HEK293 (cell line): Measurements from ENCODE around the gene CLASP1.

Experiments
- KLF1 ChIP-seq: fragments of 450-650 bp; formaldehyde crosslinking; IDR thresholded peaks from 2 replicates; pipeline ENCODE4 v1.5.1; 2016; ENCODE audit warnings: missing biosample characterization, missing genetic modification characterization
- KLF10 ChIP-seq: fragments of 450-650 bp; IDR thresholded peaks from 2 replicates; pipeline ENCODE4 v1.5.1; 2018; ENCODE audit warnings: missing biosample characterization, mild to moderate bottlenecking, missing genetic modification characterization
- MEIS1 ChIP-seq: sonication (generic); formaldehyde crosslinking; IDR thresholded peaks from 2 replicates; pipeline ENCODE4 v1.8.1; 2022; ENCODE audit warnings: missing genetic modification reagents, mild to moderate bottlenecking, borderline replicate concordance
- MYNN ChIP-seq: fragments of 450-650 bp; formaldehyde crosslinking; IDR thresholded peaks from 2 replicates; pipeline ENCODE4 v1.5.1; 2016; ENCODE audit warnings: missing biosample characterization, missing genetic modification characterization, borderline replicate concordance
- OVOL3 ChIP-seq: fragments of 450-650 bp; formaldehyde crosslinking; IDR thresholded peaks from 2 replicates; pipeline ENCODE4 v1.5.1; 2016; ENCODE audit warnings: missing biosample characterization, missing genetic modification characterization
- PRDM1 ChIP-seq: fragments of 450-650 bp; formaldehyde crosslinking; IDR thresholded peaks from 2 replicates; pipeline ENCODE4; 2016; ENCODE audit warnings: missing biosample characterization, missing genetic modification characterization
- SETDB1 ChIP-seq: IDR thresholded peaks from one replicate; pipeline ENCODE4 v1.6.1; 2017; ENCODE audit warnings: mild to moderate bottlenecking, low read length, moderate library complexity, mixed read lengths; ENCODE audit not compliant: insufficient read length
- SP7 ChIP-seq: fragments of 450-650 bp; formaldehyde crosslinking; IDR thresholded peaks from 2 replicates; pipeline ENCODE4 v1.5.1; 2016; ENCODE audit warnings: missing biosample characterization, missing genetic modification characterization
- WT1 ChIP-seq: fragments of 450-650 bp; formaldehyde crosslinking; IDR thresholded peaks from 2 replicates; pipeline ENCODE4 v1.5.1; 2016; ENCODE audit warnings: missing biosample characterization, missing genetic modification characterization
- ZBTB17 ChIP-seq: fragments of 450-650 bp; formaldehyde crosslinking; IDR thresholded peaks from 2 replicates; pipeline ENCODE4 v1.5.1; 2016; ENCODE audit warnings: missing biosample characterization, missing genetic modification characterization
- ZFP41 ChIP-seq: fragments of 450-650 bp; formaldehyde crosslinking; IDR thresholded peaks from 2 replicates; pipeline ENCODE4 v1.5.1; 2016; ENCODE audit warnings: missing biosample characterization, missing genetic modification characterization, borderline replicate concordance
- ZNF10 ChIP-seq: fragments of 450-650 bp; formaldehyde crosslinking; IDR thresholded peaks from 2 replicates; pipeline ENCODE4 v1.5.1; 2017; ENCODE audit warnings: missing biosample characterization, missing genetic modification characterization
- ZNF112 ChIP-seq: fragments of 450-650 bp; formaldehyde crosslinking; IDR thresholded peaks from 2 replicates; pipeline ENCODE4 v1.5.0; 2017; ENCODE audit warnings: missing biosample characterization, missing genetic modification characterization
- ZNF155 ChIP-seq: fragments of 450-650 bp; formaldehyde crosslinking; IDR thresholded peaks from 2 replicates; pipeline ENCODE4 v1.5.1; 2016; ENCODE audit warnings: missing biosample characterization, missing genetic modification characterization
- ZNF248 ChIP-seq: fragments of 450-650 bp; formaldehyde crosslinking; IDR thresholded peaks from 2 replicates; pipeline ENCODE4 v1.5.1; 2017; ENCODE audit warnings: missing biosample characterization, missing genetic modification characterization
- ZNF292 ChIP-seq: fragments of 450-650 bp; formaldehyde crosslinking; IDR thresholded peaks from 2 replicates; pipeline ENCODE4 v1.5.1; 2016; ENCODE audit warnings: low read depth, missing biosample characterization, missing genetic modification characterization, borderline replicate concordance
- ZNF391 ChIP-seq: fragments of 450-650 bp; formaldehyde crosslinking; IDR thresholded peaks from 2 replicates; pipeline ENCODE4 v1.5.1; 2016; ENCODE audit warnings: low read depth, missing biosample characterization, missing genetic modification characterization, borderline replicate concordance
- ZNF394 ChIP-seq: fragments of 450-650 bp; formaldehyde crosslinking; IDR thresholded peaks from 2 replicates; pipeline ENCODE4 v1.5.1; 2016; ENCODE audit warnings: missing biosample characterization, missing genetic modification characterization, mild to moderate bottlenecking, moderate library complexity, borderline replicate concordance
- ZNF423 ChIP-seq: fragments of 450-650 bp; formaldehyde crosslinking; IDR thresholded peaks from 2 replicates; pipeline ENCODE4 v1.5.1; 2016; ENCODE audit warnings: missing biosample characterization, missing genetic modification characterization
- ZNF501 ChIP-seq: fragments of 450-650 bp; formaldehyde crosslinking; IDR thresholded peaks from 2 replicates; pipeline ENCODE4 v1.5.1; 2016; ENCODE audit warnings: missing biosample characterization, missing genetic modification characterization
- ZNF514 ChIP-seq: fragments of 450-650 bp; formaldehyde crosslinking; IDR thresholded peaks from 2 replicates; pipeline ENCODE4 v1.5.1; 2016; ENCODE audit warnings: missing biosample characterization, missing genetic modification characterization
- ZNF549 ChIP-seq: fragments of 450-650 bp; IDR thresholded peaks from 2 replicates; pipeline ENCODE4 v1.5.1; 2018; ENCODE audit warnings: missing biosample characterization, missing genetic modification characterization, mild to moderate bottlenecking, inconsistent platforms, moderate library complexity
- ZNF555 ChIP-seq: fragments of 450-650 bp; formaldehyde crosslinking; conservative IDR thresholded peaks from 2 replicates; pipeline ENCODE4 v1.5.1; 2017; ENCODE audit warnings: missing biosample characterization, mild to moderate bottlenecking, missing genetic modification characterization, inconsistent platforms
- ZNF571 ChIP-seq: fragments of 450-650 bp; formaldehyde crosslinking; IDR thresholded peaks from 2 replicates; pipeline ENCODE4 v1.5.0; 2017; ENCODE audit warnings: missing biosample characterization, missing genetic modification characterization
- ZNF626 ChIP-seq: fragments of 450-650 bp; sonication (Bioruptor Pico); formaldehyde crosslinking; IDR thresholded peaks from 2 replicates; pipeline ENCODE4 v1.5.1; 2018; ENCODE audit warnings: missing biosample characterization, missing genetic modification characterization, inconsistent platforms
- ZNF747 ChIP-seq: fragments of 450-650 bp; formaldehyde crosslinking; IDR thresholded peaks from 2 replicates; pipeline ENCODE4 v1.5.1; 2016; ENCODE audit warnings: missing biosample characterization, missing genetic modification characterization
- ZNF830 ChIP-seq: fragments of 450-650 bp; IDR thresholded peaks from 2 replicates; pipeline ENCODE4 v1.5.0; 2018; ENCODE audit warnings: missing biosample characterization, missing genetic modification characterization, low read depth, mild to moderate bottlenecking, moderate library complexity
- ZSCAN30 ChIP-seq: fragments of 450-650 bp; IDR thresholded peaks from 2 replicates; pipeline ENCODE4 v1.5.1; 2018; ENCODE audit warnings: missing biosample characterization, mild to moderate bottlenecking, missing genetic modification characterization, moderate library complexity
- TF ChIP-seq, protein P1 (sequence below): fragments of 450-650 bp; formaldehyde crosslinking; IDR thresholded peaks from 2 replicates; pipeline ENCODE4 v1.5.0; 2017; ENCODE audit warnings: missing biosample characterization, missing genetic modification characterization, borderline replicate concordance
- TF ChIP-seq, protein P2 (sequence below): fragments of 450-650 bp; formaldehyde crosslinking; IDR thresholded peaks from 2 replicates; pipeline ENCODE4 v1.5.1; 2017; ENCODE audit warnings: missing biosample characterization, missing genetic modification characterization
- TF ChIP-seq, protein P3 (sequence below): fragments of 450-650 bp; formaldehyde crosslinking; IDR thresholded peaks from 2 replicates; pipeline ENCODE4 v1.5.1; 2016; ENCODE audit warnings: missing biosample characterization, missing genetic modification characterization
- TF ChIP-seq, protein P4 (sequence below): IDR thresholded peaks from 2 replicates; pipeline ENCODE4 v1.6.1; 2011; ENCODE audit warnings: mild to moderate bottlenecking, low read depth, low read length, borderline replicate concordance
- TF ChIP-seq, protein P5 (sequence below): fragments of 450-650 bp; formaldehyde crosslinking; IDR thresholded peaks from 2 replicates; pipeline ENCODE4 v1.5.1; 2017; ENCODE audit warnings: missing biosample characterization, mild to moderate bottlenecking, missing genetic modification characterization, moderate library complexity

CLASP1 gene

DNA sequence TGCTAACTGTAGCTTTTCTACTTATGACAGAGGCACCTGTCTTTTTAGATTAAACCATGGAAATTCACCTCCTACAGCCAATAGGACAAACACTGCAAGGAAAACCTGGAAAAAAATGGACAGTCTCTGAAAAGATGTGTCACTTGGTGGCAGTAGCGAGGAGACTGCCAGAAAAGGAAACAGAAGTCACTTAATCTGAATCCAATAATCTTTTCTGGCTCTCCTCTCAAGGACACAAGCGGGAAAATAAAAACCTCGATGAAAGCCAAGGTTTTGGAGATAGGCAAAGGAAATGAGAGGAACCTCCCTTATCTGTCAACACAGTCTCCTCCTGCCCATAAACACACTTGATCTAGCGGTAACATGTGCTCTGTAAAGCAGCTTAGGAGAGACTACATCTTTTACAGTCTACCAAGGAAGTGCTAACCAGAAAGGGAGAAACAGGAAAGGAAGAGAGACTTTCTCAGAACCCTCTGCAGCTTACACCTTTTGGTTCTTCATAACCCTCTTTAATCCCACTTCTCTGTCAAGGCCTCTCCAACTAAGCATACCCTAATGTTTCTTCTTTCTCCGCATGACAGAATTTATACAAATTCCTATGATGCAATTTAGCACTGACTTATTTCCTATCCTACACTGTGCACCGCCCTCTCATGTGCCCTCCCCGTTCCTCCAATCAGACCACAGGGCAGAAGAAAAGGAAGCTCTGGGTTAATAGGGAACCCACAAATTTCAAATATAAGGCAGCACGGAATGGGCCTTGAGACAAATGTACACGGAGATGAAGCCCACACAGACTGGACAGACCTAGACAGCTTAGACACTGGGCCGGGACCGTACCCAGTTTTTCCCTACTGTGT lies 52.8 kb downstream of the CLASP1 start (continued):
- TF ChIP-seq, protein P1, sequence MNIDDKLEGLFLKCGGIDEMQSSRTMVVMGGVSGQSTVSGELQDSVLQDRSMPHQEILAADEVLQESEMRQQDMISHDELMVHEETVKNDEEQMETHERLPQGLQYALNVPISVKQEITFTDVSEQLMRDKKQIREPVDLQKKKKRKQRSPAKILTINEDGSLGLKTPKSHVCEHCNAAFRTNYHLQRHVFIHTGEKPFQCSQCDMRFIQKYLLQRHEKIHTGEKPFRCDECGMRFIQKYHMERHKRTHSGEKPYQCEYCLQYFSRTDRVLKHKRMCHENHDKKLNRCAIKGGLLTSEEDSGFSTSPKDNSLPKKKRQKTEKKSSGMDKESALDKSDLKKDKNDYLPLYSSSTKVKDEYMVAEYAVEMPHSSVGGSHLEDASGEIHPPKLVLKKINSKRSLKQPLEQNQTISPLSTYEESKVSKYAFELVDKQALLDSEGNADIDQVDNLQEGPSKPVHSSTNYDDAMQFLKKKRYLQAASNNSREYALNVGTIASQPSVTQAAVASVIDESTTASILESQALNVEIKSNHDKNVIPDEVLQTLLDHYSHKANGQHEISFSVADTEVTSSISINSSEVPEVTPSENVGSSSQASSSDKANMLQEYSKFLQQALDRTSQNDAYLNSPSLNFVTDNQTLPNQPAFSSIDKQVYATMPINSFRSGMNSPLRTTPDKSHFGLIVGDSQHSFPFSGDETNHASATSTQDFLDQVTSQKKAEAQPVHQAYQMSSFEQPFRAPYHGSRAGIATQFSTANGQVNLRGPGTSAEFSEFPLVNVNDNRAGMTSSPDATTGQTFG (tag by site-specific recombination) = no peak
- TF ChIP-seq KLF1 (peak; percentile 55; the same call in 1 of the 2 replicates), WT1 (tag by site-specific recombination) (peak; percentile 85), ZNF248 (no peak), ZNF549 (no peak), ZSCAN30 (tag by site-specific recombination) (no peak), ZBTB17 (tag by site-specific recombination) (peak; percentile 40; the same call in 1 of the 2 replicates), ZNF423 (tag by site-specific recombination) (no peak), ZNF514 (tag by site-specific recombination) (no peak), PRDM1 (tag by site-specific recombination) (peak; percentile 78), KLF10 (tag by site-specific recombination) (no peak), ZNF112 (no peak), ZNF10 (no peak), ZNF155 (tag by site-specific recombination) (no peak), ZFP41 (tag by site-specific recombination) (no peak), SETDB1 (no peak), ZNF555 (no peak), ZNF747 (no peak), ZNF394 (tag by site-specific recombination) (no peak), SP7 (tag by site-specific recombination) (peak; percentile 60; the same call in 1 of the 2 replicates), ZNF571 (no peak), OVOL3 (no peak), MYNN (tag by site-specific recombination) (no peak), ZNF391 (tag by site-specific recombination) (no peak), ZNF830 (tag by site-specific recombination) (no peak), MEIS1 (no peak), ZNF292 (tag by site-specific recombination) (no peak), ZNF501 (tag by site-specific recombination) (no peak), ZNF626 (tag by site-specific recombination) (no peak)
- TF ChIP-seq, protein P2, sequence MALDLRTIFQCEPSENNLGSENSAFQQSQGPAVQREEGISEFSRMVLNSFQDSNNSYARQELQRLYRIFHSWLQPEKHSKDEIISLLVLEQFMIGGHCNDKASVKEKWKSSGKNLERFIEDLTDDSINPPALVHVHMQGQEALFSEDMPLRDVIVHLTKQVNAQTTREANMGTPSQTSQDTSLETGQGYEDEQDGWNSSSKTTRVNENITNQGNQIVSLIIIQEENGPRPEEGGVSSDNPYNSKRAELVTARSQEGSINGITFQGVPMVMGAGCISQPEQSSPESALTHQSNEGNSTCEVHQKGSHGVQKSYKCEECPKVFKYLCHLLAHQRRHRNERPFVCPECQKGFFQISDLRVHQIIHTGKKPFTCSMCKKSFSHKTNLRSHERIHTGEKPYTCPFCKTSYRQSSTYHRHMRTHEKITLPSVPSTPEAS (tag by site-specific recombination) = no peak
- TF ChIP-seq, protein P3, sequence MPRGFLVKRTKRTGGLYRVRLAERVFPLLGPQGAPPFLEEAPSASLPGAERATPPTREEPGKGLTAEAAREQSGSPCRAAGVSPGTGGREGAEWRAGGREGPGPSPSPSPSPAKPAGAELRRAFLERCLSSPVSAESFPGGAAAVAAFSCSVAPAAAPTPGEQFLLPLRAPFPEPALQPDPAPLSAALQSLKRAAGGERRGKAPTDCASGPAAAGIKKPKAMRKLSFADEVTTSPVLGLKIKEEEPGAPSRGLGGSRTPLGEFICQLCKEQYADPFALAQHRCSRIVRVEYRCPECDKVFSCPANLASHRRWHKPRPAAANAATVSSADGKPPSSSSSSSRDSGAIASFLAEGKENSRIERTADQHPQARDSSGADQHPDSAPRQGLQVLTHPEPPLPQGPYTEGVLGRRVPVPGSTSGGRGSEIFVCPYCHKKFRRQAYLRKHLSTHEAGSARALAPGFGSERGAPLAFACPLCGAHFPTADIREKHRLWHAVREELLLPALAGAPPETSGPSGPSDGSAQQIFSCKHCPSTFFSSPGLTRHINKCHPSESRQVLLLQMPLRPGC (tag by site-specific recombination) = no peak
- TF ChIP-seq, protein P4, sequence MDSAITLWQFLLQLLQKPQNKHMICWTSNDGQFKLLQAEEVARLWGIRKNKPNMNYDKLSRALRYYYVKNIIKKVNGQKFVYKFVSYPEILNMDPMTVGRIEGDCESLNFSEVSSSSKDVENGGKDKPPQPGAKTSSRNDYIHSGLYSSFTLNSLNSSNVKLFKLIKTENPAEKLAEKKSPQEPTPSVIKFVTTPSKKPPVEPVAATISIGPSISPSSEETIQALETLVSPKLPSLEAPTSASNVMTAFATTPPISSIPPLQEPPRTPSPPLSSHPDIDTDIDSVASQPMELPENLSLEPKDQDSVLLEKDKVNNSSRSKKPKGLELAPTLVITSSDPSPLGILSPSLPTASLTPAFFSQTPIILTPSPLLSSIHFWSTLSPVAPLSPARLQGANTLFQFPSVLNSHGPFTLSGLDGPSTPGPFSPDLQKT = no peak
- TF ChIP-seq, protein P5, sequence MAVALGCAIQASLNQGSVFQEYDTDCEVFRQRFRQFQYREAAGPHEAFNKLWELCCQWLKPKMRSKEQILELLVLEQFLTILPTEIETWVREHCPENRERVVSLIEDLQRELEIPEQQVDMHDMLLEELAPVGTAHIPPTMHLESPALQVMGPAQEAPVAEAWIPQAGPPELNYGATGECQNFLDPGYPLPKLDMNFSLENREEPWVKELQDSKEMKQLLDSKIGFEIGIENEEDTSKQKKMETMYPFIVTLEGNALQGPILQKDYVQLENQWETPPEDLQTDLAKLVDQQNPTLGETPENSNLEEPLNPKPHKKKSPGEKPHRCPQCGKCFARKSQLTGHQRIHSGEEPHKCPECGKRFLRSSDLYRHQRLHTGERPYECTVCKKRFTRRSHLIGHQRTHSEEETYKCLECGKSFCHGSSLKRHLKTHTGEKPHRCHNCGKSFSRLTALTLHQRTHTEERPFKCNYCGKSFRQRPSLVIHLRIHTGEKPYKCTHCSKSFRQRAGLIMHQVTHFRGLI (tag by site-specific recombination) = no peak
